B cell (primary cell): ENCODE measurements around the gene MGAT1. TPM values are rescaled to one million over a fixed set of nuclear protein-coding genes. Genes with fewer than 3 reads are reported as not detected.

ENCODE experiments used
- ATAC-seq: fragments of 200-7000 bp; cut with Tn5 transposase; one replicate; pipeline ENCODE4 v1.10.0; 2021; ENCODE audit warnings: low read depth, mild to moderate bottlenecking, moderate number of reproducible peaks, moderate library complexity
- CTCF ChIA-PET: fragments of 350-600 bp; sonication (Branson Sonifier 250); formaldehyde crosslinking; loops from one replicate; lab custom pipeline; 2021; ENCODE audit warnings: antibody characterized with exemption, inconsistent platforms; lab: Charles Lee
- POLR2A ChIA-PET: fragments of 350-600 bp; sonication (Branson Sonifier 250); formaldehyde crosslinking; loops from one replicate; lab custom pipeline; 2021; ENCODE audit warnings: antibody characterized with exemption; lab: Charles Lee
- DNase-seq: peaks from one replicate; pipeline ENCODE4 v3.0.0; 2013
- H2AFZ ChIP-seq: 2 replicates; pipeline ENCODE4 v1.6.1; 2012; ENCODE audit warnings: mild to moderate bottlenecking, low read depth, low read length; ENCODE audit not compliant: insufficient read depth, poor library complexity, severe bottlenecking
- H3K27ac ChIP-seq, 2 donors: 1 replicate in 1 of 2; 2 replicates in 1 of 2; pipeline ENCODE4 v1.5.1; 2012 to 2013; ENCODE audit warnings: low read length in 2 of 2, mild to moderate bottlenecking in 2 of 2, moderate library complexity in 1 of 2
- H3K27me3 ChIP-seq, 4 experiments: fragments of 200-600 bp in 1 of 4; sonication (generic) in 1 of 4; replicated peaks in 1 of 4; 1 replicate in 2 of 4; 2 replicates in 2 of 4; pipeline versions ENCODE4 v1.6.1 to v1.7.0; 2013 to 2016; ENCODE audit warnings: low read length in 3 of 4, mild to moderate bottlenecking in 2 of 4, mixed read lengths in 1 of 4, moderate library complexity in 1 of 4; ENCODE audit not compliant: insufficient read depth in 4 of 4, control insufficient read depth in 3 of 4; ENCODE audit errors: control extremely low read depth in 1 of 4
- H3K36me3 ChIP-seq, 2 experiments: replicated peaks in 1 of 2; 1 replicate in 1 of 2; 2 replicates in 1 of 2; pipeline versions ENCODE4 v1.6.1 to v1.7.1; 2013; ENCODE audit warnings: low read length in 1 of 2; ENCODE audit not compliant: insufficient read depth in 2 of 2, control insufficient read depth in 1 of 2; ENCODE audit errors: control extremely low read depth in 1 of 2, extremely low read depth in 1 of 2
- H3K4me1 ChIP-seq, 2 donors: fragments of 200-600 bp in 1 of 2; sonication (generic) in 1 of 2; 1 replicate in 1 of 2; 2 replicates in 1 of 2; pipeline versions ENCODE4 v1.5.1 to v1.6.1; 2013 to 2017; ENCODE audit warnings: low read length in 2 of 2; ENCODE audit not compliant: control insufficient read depth in 2 of 2, insufficient read depth in 2 of 2
- H3K4me2 ChIP-seq: replicated peaks from 2 replicates; pipeline ENCODE3; 2012; ENCODE audit warnings: mild to moderate bottlenecking, low read depth, low read length; ENCODE audit not compliant: poor library complexity, severe bottlenecking
- H3K4me3 ChIP-seq, 5 experiments: fragments of 200-600 bp in 1 of 5; sonication (generic) in 1 of 5; 1 replicate in 3 of 5; 2 replicates in 2 of 5; pipeline versions ENCODE4 v1.5.1 to v1.7.0; 2011 to 2016; ENCODE audit warnings: low read length in 4 of 5, mild to moderate bottlenecking in 4 of 5, low read depth in 2 of 5, control low read depth in 1 of 5, moderate library complexity in 1 of 5; ENCODE audit not compliant: insufficient read depth in 1 of 5; ENCODE audit errors: control extremely low read depth in 1 of 5, extremely low read depth in 1 of 5
- H3K79me2 ChIP-seq: fragments of 200-600 bp; sonication (generic); one replicate; pipeline ENCODE4 v1.6.0; 2016; ENCODE audit warnings: low read length; ENCODE audit not compliant: control insufficient read depth, insufficient read depth
- H3K9ac ChIP-seq: fragments of 200-600 bp; sonication (generic); 2 replicates; pipeline ENCODE4 v1.6.1; 2017; ENCODE audit warnings: mild to moderate bottlenecking, low read length, moderate library complexity
- H3K9me3 ChIP-seq, 3 donors: one replicate each; pipeline versions ENCODE4 v1.6.1 to v1.7.1; 2013; ENCODE audit warnings: low read length in 2 of 3; ENCODE audit not compliant: control insufficient read depth in 2 of 3, insufficient read depth in 1 of 3; ENCODE audit errors: control extremely low read depth in 1 of 3
- H4K20me1 ChIP-seq: 2 replicates; pipeline ENCODE4 v1.6.0; 2012; ENCODE audit warnings: mild to moderate bottlenecking, low read length; ENCODE audit not compliant: insufficient read depth, control insufficient read depth, poor library complexity, severe bottlenecking
- H3K27ac Mint-ChIP-seq: one replicate; pipeline ENCODE4 v1.8.0; 2021; ENCODE audit warnings: mixed read lengths
- H3K27me3 Mint-ChIP-seq: one replicate; pipeline ENCODE4 v1.8.0; 2021; ENCODE audit warnings: mixed read lengths
- H3K4me1 Mint-ChIP-seq: one replicate; pipeline ENCODE4 v1.8.0; 2021; ENCODE audit warnings: mixed read lengths
- H3K4me3 Mint-ChIP-seq: one replicate; pipeline ENCODE4 v1.8.0; 2021; ENCODE audit warnings: mixed read lengths
- H3K9me3 Mint-ChIP-seq: one replicate; pipeline ENCODE4 v1.8.0; 2022; ENCODE audit warnings: mixed read lengths; ENCODE audit not compliant: insufficient read depth
- EZH2 ChIP-seq: IDR thresholded peaks from 2 replicates; pipeline ENCODE4 v1.6.1; 2012; ENCODE audit warnings: borderline replicate concordance, low read depth, mild to moderate bottlenecking, moderate library complexity, low read length; ENCODE audit not compliant: insufficient read depth, poor library complexity, severe bottlenecking
- WGBS: methylation state at CpG from one replicate; pipeline ENCODE4 v1.1.5; 2013; ENCODE audit warnings: missing lambda C conversion rate; ENCODE audit not compliant: insufficient coverage; 5-methylcytosine and 5-hydroxymethylcytosine counted together
- intact Hi-C: fragments of 100-400 bp; cut with micrococcal nuclease; formaldehyde crosslinking; loops from one replicate; pipeline ENCODE4 v1.10.0; 2022
- polyA plus RNA-seq: library from polyadenylated mRNA; depleted of rRNA; stranded (reverse); fragments of >200 nt; gene quantifications from 2 replicates; pipeline ENCODE4 v1.2.3, GENCODE V29; 2012
- total RNA-seq, 2 donors: library from RNA; stranded (reverse); fragments of 120-200 nt in 1 of 2; gene quantifications; 1 replicate in 1 of 2; 2 replicates in 1 of 2; pipeline versions ENCODE4 v1.2.3 to v1.2.4, GENCODE V29; 2013 to 2022
- TF ChIP-seq, protein P1 (sequence below): fragments of 200-600 bp; IDR thresholded peaks from one replicate; pipeline ENCODE4 v1.8.0; 2022; ENCODE audit warnings: antibody characterized with exemption, mild to moderate bottlenecking

Gene MGAT1
- total and polyA plus RNA-seq, 2 donors (not counting 1 experiment from before 2014, with no cell fraction given): 81.2 to 140 TPM

DNA sequence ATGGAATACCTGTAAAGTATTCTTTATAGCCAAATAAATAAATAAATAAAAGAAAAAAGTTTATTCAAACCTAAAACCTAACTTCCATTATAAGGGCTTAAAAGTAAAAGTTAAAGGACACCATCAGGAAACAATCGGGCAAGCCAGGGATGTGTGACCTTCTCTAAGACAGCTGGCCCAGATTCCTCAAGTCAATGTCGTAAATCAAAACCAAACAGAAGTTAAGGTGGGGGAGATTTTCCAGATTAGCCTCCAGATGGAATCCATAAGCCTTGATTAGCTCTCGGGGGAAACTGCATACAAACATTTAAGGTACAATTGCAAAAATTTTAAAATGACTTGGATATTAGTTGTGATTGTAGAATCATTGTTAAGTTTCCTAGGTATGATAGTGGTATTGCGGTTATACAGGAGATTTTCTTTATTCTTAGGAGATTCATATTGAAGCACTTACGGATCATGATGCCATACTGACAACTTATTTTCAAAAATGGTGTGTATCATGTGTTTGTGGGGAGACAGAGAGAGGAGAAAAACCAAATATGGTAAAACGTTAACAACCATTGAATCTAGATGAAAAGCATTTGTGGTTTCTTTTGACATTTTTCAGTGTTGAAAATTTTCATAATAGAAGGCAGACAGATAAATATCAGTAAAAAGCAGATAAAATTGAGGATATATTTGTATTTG is 21.5 kb upstream of the MGAT1 start:
- no peaks in the 10 kb centered on the region for H3K27me3 ChIP-seq
- H3K27ac Mint-ChIP-seq: no peak overlapping the region
- CTCF ChIA-PET: no interaction called here
- no peak overlapping the region for H3K4me3 ChIP-seq
- TF ChIP-seq, protein P1, sequence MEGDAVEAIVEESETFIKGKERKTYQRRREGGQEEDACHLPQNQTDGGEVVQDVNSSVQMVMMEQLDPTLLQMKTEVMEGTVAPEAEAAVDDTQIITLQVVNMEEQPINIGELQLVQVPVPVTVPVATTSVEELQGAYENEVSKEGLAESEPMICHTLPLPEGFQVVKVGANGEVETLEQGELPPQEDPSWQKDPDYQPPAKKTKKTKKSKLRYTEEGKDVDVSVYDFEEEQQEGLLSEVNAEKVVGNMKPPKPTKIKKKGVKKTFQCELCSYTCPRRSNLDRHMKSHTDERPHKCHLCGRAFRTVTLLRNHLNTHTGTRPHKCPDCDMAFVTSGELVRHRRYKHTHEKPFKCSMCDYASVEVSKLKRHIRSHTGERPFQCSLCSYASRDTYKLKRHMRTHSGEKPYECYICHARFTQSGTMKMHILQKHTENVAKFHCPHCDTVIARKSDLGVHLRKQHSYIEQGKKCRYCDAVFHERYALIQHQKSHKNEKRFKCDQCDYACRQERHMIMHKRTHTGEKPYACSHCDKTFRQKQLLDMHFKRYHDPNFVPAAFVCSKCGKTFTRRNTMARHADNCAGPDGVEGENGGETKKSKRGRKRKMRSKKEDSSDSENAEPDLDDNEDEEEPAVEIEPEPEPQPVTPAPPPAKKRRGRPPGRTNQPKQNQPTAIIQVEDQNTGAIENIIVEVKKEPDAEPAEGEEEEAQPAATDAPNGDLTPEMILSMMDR: no peak
- H3K36me3 ChIP-seq: no peaks in the 10 kb centered on the region
- H2AFZ ChIP-seq: no peak overlapping the region
- no peaks in the 10 kb centered on the region for H3K9me3 Mint-ChIP-seq
- no peak for DNase-seq
- H3K9me3 ChIP-seq: no peaks in the 10 kb centered on the region
- H3K4me3 Mint-ChIP-seq: no peak overlapping the region
- peaks cover 15 to 17% of the 10 kb centered on the region in 2 donors for H3K4me1 ChIP-seq
- H3K27me3 Mint-ChIP-seq: no peaks in the 10 kb centered on the region
- no peak overlapping the region for H3K4me2 ChIP-seq
- H3K27ac ChIP-seq: no peak overlapping the region
- intact Hi-C loops: no loop called here
- no peak for ATAC-seq
- POLR2A ChIA-PET: no interaction called here
- H3K9ac ChIP-seq: no peak overlapping the region
- H3K4me1 Mint-ChIP-seq: peaks cover 22% of the 10 kb centered on the region
- H4K20me1 ChIP-seq: no peaks in the 10 kb centered on the region
- no peaks in the 10 kb centered on the region for H3K79me2 ChIP-seq
- 100% methylated on average over 1 of the region's 6 CpGs for WGBS

DNA sequence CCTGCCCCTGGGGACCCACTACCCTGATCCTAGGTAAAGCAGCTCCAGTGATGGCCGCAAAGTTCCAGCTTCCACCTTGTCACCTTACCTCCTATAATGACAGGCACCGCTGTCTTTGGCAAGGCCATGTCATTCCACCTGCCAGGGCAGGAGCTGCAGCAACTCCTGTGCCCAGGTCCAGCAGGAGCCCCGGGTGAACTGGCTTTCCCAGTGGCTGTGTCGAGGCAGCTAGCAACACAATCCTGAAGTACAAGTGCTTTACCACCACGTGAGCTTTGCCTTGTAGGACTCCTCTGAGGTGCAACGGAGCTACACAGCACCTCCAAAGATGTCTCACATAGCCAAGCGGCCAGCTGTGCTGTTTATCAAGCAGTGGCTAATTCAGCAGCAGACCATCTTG is 20.7 kb upstream of the MGAT1 start:
- ATAC-seq: no peak
- Histone ChIP-seq H3K27me3 (no peaks in the 10 kb centered on the region), H3K4me3 (no peak overlapping the region), H4K20me1 (no peaks in the 10 kb centered on the region), H3K79me2 (no peaks in the 10 kb centered on the region), H3K9ac (no peak overlapping the region), H3K4me2 (no peak overlapping the region), H3K9me3 (no peaks in the 10 kb centered on the region), H2AFZ (no peak overlapping the region), H3K36me3 (no peaks in the 10 kb centered on the region), H3K27ac (no peak overlapping the region), H3K4me1 (peaks cover 15 to 17% of the 10 kb centered on the region in 2 donors)
- no peak for DNase-seq
- Mint-ChIP-seq H3K27me3 (no peaks in the 10 kb centered on the region), H3K4me1 (peaks cover 23% of the 10 kb centered on the region), H3K27ac (no peak overlapping the region), H3K4me3 (no peak overlapping the region), H3K9me3 (no peaks in the 10 kb centered on the region)
- intact Hi-C loops: no loop called here
- CTCF ChIA-PET: no interaction called here
- TF ChIP-seq, protein P1: no peak
- no peak for TF ChIP-seq EZH2
- POLR2A ChIA-PET: no interaction called here
- WGBS: 96% methylated on average over 7 of the region's 7 CpGs
